ENCODE data around the gene GCN1.

DNA sequence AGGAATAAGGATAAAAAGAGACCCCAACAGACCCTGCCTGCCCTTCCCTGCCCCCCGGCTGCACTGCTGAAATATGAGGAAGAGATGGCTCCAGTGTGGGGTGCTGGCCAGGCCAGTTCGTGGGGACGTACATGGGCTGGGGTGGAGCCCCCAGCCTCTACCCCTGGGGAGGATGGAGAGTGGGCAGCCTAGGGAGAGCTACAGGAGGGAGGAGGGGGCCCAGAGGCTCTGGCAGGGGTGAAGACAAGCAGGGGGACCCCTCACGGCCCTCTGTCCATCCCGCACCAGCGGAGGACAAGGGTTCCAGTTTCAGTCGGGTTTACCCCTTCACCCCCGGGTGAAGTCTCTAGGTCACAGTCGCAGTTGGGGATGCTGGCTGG is 17.4 kb upstream of the GCN1 start:
- TF ChIP-seq, protein P1, sequence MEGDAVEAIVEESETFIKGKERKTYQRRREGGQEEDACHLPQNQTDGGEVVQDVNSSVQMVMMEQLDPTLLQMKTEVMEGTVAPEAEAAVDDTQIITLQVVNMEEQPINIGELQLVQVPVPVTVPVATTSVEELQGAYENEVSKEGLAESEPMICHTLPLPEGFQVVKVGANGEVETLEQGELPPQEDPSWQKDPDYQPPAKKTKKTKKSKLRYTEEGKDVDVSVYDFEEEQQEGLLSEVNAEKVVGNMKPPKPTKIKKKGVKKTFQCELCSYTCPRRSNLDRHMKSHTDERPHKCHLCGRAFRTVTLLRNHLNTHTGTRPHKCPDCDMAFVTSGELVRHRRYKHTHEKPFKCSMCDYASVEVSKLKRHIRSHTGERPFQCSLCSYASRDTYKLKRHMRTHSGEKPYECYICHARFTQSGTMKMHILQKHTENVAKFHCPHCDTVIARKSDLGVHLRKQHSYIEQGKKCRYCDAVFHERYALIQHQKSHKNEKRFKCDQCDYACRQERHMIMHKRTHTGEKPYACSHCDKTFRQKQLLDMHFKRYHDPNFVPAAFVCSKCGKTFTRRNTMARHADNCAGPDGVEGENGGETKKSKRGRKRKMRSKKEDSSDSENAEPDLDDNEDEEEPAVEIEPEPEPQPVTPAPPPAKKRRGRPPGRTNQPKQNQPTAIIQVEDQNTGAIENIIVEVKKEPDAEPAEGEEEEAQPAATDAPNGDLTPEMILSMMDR (IDR thresholded peaks at IDR 0.05 in 8 of 11, conservative IDR thresholded peaks at IDR 0.05 in 3 of 11), result no peak
- peak in 1 of 3 donors; percentile 50 for TF ChIP-seq POLR2AphosphoS5 (IDR thresholded peaks at IDR 0.05)

Data from spleen (tissue), 7 donors.